GM12878 (cell line): ENCODE measurements around the gene ZDHHC17. TPM values are rescaled to one million over a fixed set of nuclear protein-coding genes. Genes with fewer than 3 reads are reported as not detected.

ENCODE experiments used
- ATAC-seq: fragments of 200-7000 bp; cut with Tn5 transposase; 3 replicates; pipeline ENCODE4 v1.9.1; 2020; ENCODE audit warnings: mild to moderate bottlenecking, moderate library complexity
- BruUV-seq: library from RNA; stranded (reverse); fragments of 400-500 nt; replicated peaks from 2 replicates; lab custom pipeline; 2021; lab: Mats Ljungman, UMichigan
- CTCF ChIA-PET: fragments of 300-600 bp; sonication (Branson Sonifier 250); formaldehyde crosslinking; extraction: SDS; loops from one replicate; lab custom pipeline; 2021; ENCODE audit warnings: inconsistent platforms; lab: Yijun Ruan, JAX
- POLR2A ChIA-PET: fragments of 350-600 bp; formaldehyde crosslinking; extraction: SDS; loops from one replicate; lab custom pipeline; 2021; ENCODE audit warnings: inconsistent platforms; lab: Charles Lee
- RAD21 ChIA-PET: fragments of 300-600 bp; sonication (Branson Sonifier 250); formaldehyde crosslinking; loops from one replicate; lab custom pipeline; 2023; ENCODE audit warnings: antibody characterized with exemption; ENCODE audit not compliant: unreplicated experiment; lab: Charles Lee
- SMC1A ChIA-PET: fragments of 300-600 bp; sonication (Branson Sonifier 250); formaldehyde crosslinking; loops from one replicate; lab custom pipeline; 2023; ENCODE audit not compliant: unreplicated experiment, uncharacterized antibody; lab: Charles Lee
- DNase-seq: peaks from one replicate; pipeline ENCODE4 v3.0.0-alpha.2; 2011; ENCODE audit warnings: low read depth, low spot score
- FAIRE-seq: peaks from 3 replicates; lab custom pipeline; 2011; peaks lifted over from hg19 to GRCh38; lab: Jason Lieb, UNC
- H2AFZ ChIP-seq: 2 replicates; pipeline ENCODE4 v1.6.0; 2011; ENCODE audit warnings: low read depth, low read length, control low read depth; ENCODE audit not compliant: control insufficient read depth
- H3K27ac ChIP-seq: 2 replicates; pipeline ENCODE4 v1.5.1; 2011; ENCODE audit warnings: control low read depth; ENCODE audit not compliant: control insufficient read depth, insufficient read depth
- H3K27me3 ChIP-seq, 2 experiments: replicated peaks in 1 of 2; 2 replicates each; pipeline versions ENCODE4 v1.6.0 to v1.6.1; 2011; ENCODE audit warnings: low read length in 1 of 2; ENCODE audit not compliant: control insufficient read depth in 2 of 2, insufficient read depth in 2 of 2
- H3K36me3 ChIP-seq, 2 experiments: 2 replicates each; pipeline ENCODE4 v1.5.1; 2011; ENCODE audit warnings: low read length in 1 of 2; ENCODE audit not compliant: control insufficient read depth in 2 of 2, insufficient read depth in 2 of 2
- H3K4me1 ChIP-seq: 2 replicates; pipeline ENCODE4 v1.6.1; 2011; ENCODE audit warnings: mild to moderate bottlenecking, low read length, moderate library complexity, mixed read lengths; ENCODE audit not compliant: control insufficient read depth, insufficient read depth
- H3K4me2 ChIP-seq: 2 replicates; pipeline ENCODE4 v1.6.0; 2011; ENCODE audit warnings: control low read depth; ENCODE audit not compliant: control insufficient read depth, insufficient read depth
- H3K4me3 ChIP-seq: fragments of 200-600 bp; sonication (generic); 2 replicates; pipeline ENCODE4 v1.5.1; 2016
- H3K79me2 ChIP-seq: 2 replicates; pipeline ENCODE4 v1.6.0; 2011; ENCODE audit warnings: low read length; ENCODE audit not compliant: control insufficient read depth, insufficient read depth
- H3K9ac ChIP-seq: 2 replicates; pipeline ENCODE4 v1.8.0; 2011; ENCODE audit warnings: low read length, control low read depth, mixed read lengths; ENCODE audit not compliant: control insufficient read depth, insufficient read depth
- H3K9me3 ChIP-seq: replicated peaks from 3 replicates; pipeline ENCODE4 v1.5.1; 2011; ENCODE audit warnings: mild to moderate bottlenecking, low read length; ENCODE audit not compliant: control insufficient read depth, insufficient read depth
- H4K20me1 ChIP-seq: 2 replicates; pipeline ENCODE4 v1.6.0; 2011; ENCODE audit not compliant: control insufficient read depth, insufficient read depth
- BCL11A ChIP-seq: IDR thresholded peaks from 2 replicates; pipeline ENCODE4 v1.6.1; 2011; ENCODE audit warnings: low read depth, low read length
- CEBPB ChIP-seq, 2 experiments: fragments of 150-350 bp in 1 of 2; IDR thresholded peaks; 2 replicates each; pipeline ENCODE4 v1.6.1; 2012 to 2014; ENCODE audit warnings: low read depth in 2 of 2, low read length in 2 of 2, borderline replicate concordance in 1 of 2, inconsistent platforms in 1 of 2
- HDGF ChIP-seq: fragments of 450-650 bp; IDR thresholded peaks from 2 replicates; pipeline ENCODE4 v1.6.1; 2016; ENCODE audit warnings: antibody characterized with exemption
- NR2C1 ChIP-seq: fragments of 450-650 bp; IDR thresholded peaks from 2 replicates; pipeline ENCODE4 v1.6.1; 2017; ENCODE audit warnings: antibody characterized with exemption, mild to moderate bottlenecking, moderate library complexity
- PAX5 ChIP-seq: IDR thresholded peaks from 2 replicates; pipeline ENCODE4 v1.6.1; 2011; ENCODE audit warnings: low read depth, low read length, borderline replicate concordance
- ZNF274 ChIP-seq: IDR thresholded peaks from one replicate; pipeline ENCODE4 v1.8.0; 2011; ENCODE audit not compliant: insufficient read length, insufficient read depth
- WGBS: methylation state at CpG from one replicate; pipeline ENCODE4 v1.1.6; 2016; ENCODE audit warnings: low lambda C conversion rate; ENCODE audit not compliant: insufficient replicate concordance, insufficient coverage; ENCODE audit errors: missing lambda C conversion rate; 5-methylcytosine and 5-hydroxymethylcytosine counted together
- in situ Hi-C: fragments of 300-500 bp; cut with MboI; formaldehyde crosslinking; loops from 9 replicates; pipeline ENCODE4 v1.14.3; 2018; ENCODE audit warnings: mixed read lengths
- intact Hi-C: fragments of 100-400 bp; cut with micrococcal nuclease; formaldehyde crosslinking; loops from one replicate; pipeline ENCODE4 v1.14.2; 2022; ENCODE audit not compliant: unreplicated experiment
- polyA plus RNA-seq, 11 experiments: library from polyadenylated mRNA; depleted of rRNA in 4 of 11; unstranded in 6 of 11; stranded (reverse) in 5 of 11; fragments of >200 nt; fragmentation: Nextera tagmentation in 4 of 11; fragmentation: Illumina TruSeq in 1 of 11; extraction: Ambion mirVana in 4 of 11; extraction: Trizol in 1 of 11; gene quantifications; 1 replicate in 1 of 11; 2 replicates in 10 of 11; pipeline versions ENCODE4 v1.2.1 to v1.2.3, GENCODE V29; 2011 to 2016; ENCODE audit warnings: inconsistent platforms in 2 of 11, missing spikeins in 2 of 11, low read depth in 1 of 11
- total RNA-seq, 4 experiments: library from RNA; depleted of rRNA in 3 of 4; stranded (reverse); fragments of >200 nt in 3 of 4; fragmentation: Illumina TruSeq in 1 of 4; extraction: Trizol in 1 of 4; gene quantifications; 2 replicates each; pipeline versions ENCODE4 v1.2.1 to v1.2.3, GENCODE V29; 2013 to 2021
- TF ChIP-seq, protein P1 (sequence below): IDR thresholded peaks from 2 replicates; pipeline ENCODE4 v1.6.1; 2012; ENCODE audit warnings: low read length, inconsistent platforms
- TF ChIP-seq, protein P2 (sequence below): IDR thresholded peaks from 2 replicates; pipeline ENCODE4 v1.6.1; 2012; ENCODE audit warnings: mild to moderate bottlenecking, low read depth, low read length
- TF ChIP-seq, protein P3 (sequence below): fragments of 450-650 bp; IDR thresholded peaks from 2 replicates; pipeline ENCODE4 v1.6.1; 2018; ENCODE audit warnings: mild to moderate bottlenecking, low read depth, moderate library complexity; ENCODE audit not compliant: partially characterized antibody
- TF ChIP-seq, protein P4 (sequence below): fragments of 450-650 bp; IDR thresholded peaks from 2 replicates; pipeline ENCODE4 v1.6.1; 2017; ENCODE audit warnings: mild to moderate bottlenecking

The ZDHHC17 gene
- total and polyA plus RNA-seq, 10 of the 15 experiments (the other 5 are each of a cell fraction or from before 2014, with no cell fraction given), result 4.3 to 50.0 (median 19.3) TPM

DNA sequence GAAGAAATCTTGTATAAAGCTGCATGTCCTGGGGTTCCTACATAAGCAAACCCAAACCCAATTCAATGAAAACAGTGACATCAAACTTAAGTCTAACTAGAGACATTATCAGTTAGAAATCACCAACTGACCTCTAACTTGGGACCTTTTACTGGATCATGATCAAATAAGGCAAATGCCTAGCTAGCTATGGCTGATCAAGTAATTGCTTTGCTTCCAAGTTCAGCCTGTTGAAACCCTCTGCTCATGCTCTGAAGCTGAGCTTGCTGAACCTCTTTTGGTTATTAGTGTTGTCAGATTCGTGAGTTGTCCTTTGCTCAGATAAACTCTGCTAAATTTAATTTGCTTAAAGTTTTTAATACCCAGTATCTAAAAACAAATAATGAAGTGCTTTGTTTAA lies 28.9 kb downstream of the ZDHHC17 start:
- SMC1A ChIA-PET, result interaction anchor here (1.0 to 1.7 kb wide), 10 partner anchors 11 to 257 kb away, joined by 3 to 6 read pairs (median 3); no protein-coding TSS in a partner anchor
- POLR2A ChIA-PET, result no interaction called here
- CTCF ChIA-PET, result interaction anchor here (0.9 to 6.0 kb wide), 12 partner anchors 10 to 218 kb away, joined by 3 to 118 read pairs (median 18); no protein-coding TSS in a partner anchor
- Histone ChIP-seq H3K4me2 (no peak overlapping the region), H3K4me1 (no peaks in the 10 kb centered on the region), H3K27ac (no peak overlapping the region), H3K4me3 (no peak overlapping the region), H2AFZ (no peak overlapping the region), H3K36me3 (no peaks in the 10 kb centered on the region), H3K27me3 (no peaks in the 10 kb centered on the region), H3K9ac (no peak overlapping the region), H4K20me1 (peaks cover 3% of the 10 kb centered on the region; the same call in 1 of the 2 replicates), H3K9me3 (no peaks in the 10 kb centered on the region; the same call in 2 of the 3 replicates), H3K79me2 (peaks cover 4% of the 10 kb centered on the region)
- FAIRE-seq (no peak), DNase-seq (no peak), ATAC-seq (no peak)
- no TSS peak for BruUV-seq
- WGBS, result 100% methylated on average over 1 of the region's 1 CpG
- intact Hi-C loops, result loop anchor here (5.0 to 10.0 kb wide), 2 partner anchors 134 to 222 kb away; no protein-coding TSS in a partner anchor
- RAD21 ChIA-PET, result interaction anchor here (0.9 to 4.6 kb wide), 5 partner anchors 78 to 206 kb away, joined by 3 to 21 read pairs (median 3); no protein-coding TSS in a partner anchor
- in situ Hi-C loops, result loop anchor here (5.0 kb wide), 1 partner anchor 171 kb away; no protein-coding TSS in a partner anchor
- TF ChIP-seq HDGF, result no peak
- TF ChIP-seq, protein P1, sequence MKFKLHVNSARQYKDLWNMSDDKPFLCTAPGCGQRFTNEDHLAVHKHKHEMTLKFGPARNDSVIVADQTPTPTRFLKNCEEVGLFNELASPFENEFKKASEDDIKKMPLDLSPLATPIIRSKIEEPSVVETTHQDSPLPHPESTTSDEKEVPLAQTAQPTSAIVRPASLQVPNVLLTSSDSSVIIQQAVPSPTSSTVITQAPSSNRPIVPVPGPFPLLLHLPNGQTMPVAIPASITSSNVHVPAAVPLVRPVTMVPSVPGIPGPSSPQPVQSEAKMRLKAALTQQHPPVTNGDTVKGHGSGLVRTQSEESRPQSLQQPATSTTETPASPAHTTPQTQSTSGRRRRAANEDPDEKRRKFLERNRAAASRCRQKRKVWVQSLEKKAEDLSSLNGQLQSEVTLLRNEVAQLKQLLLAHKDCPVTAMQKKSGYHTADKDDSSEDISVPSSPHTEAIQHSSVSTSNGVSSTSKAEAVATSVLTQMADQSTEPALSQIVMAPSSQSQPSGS, result no peak
- TF ChIP-seq, protein P2, sequence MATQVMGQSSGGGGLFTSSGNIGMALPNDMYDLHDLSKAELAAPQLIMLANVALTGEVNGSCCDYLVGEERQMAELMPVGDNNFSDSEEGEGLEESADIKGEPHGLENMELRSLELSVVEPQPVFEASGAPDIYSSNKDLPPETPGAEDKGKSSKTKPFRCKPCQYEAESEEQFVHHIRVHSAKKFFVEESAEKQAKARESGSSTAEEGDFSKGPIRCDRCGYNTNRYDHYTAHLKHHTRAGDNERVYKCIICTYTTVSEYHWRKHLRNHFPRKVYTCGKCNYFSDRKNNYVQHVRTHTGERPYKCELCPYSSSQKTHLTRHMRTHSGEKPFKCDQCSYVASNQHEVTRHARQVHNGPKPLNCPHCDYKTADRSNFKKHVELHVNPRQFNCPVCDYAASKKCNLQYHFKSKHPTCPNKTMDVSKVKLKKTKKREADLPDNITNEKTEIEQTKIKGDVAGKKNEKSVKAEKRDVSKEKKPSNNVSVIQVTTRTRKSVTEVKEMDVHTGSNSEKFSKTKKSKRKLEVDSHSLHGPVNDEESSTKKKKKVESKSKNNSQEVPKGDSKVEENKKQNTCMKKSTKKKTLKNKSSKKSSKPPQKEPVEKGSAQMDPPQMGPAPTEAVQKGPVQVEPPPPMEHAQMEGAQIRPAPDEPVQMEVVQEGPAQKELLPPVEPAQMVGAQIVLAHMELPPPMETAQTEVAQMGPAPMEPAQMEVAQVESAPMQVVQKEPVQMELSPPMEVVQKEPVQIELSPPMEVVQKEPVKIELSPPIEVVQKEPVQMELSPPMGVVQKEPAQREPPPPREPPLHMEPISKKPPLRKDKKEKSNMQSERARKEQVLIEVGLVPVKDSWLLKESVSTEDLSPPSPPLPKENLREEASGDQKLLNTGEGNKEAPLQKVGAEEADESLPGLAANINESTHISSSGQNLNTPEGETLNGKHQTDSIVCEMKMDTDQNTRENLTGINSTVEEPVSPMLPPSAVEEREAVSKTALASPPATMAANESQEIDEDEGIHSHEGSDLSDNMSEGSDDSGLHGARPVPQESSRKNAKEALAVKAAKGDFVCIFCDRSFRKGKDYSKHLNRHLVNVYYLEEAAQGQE, result no peak
- no peak for TF ChIP-seq BCL11A
- no peak for TF ChIP-seq CEBPB (IDR thresholded peaks at IDR 0.05; ENCODE audit: borderline replicate concordance in 1 of 2, low read depth in 2 of 2, low read length in 2 of 2)
- TF ChIP-seq, protein P3, sequence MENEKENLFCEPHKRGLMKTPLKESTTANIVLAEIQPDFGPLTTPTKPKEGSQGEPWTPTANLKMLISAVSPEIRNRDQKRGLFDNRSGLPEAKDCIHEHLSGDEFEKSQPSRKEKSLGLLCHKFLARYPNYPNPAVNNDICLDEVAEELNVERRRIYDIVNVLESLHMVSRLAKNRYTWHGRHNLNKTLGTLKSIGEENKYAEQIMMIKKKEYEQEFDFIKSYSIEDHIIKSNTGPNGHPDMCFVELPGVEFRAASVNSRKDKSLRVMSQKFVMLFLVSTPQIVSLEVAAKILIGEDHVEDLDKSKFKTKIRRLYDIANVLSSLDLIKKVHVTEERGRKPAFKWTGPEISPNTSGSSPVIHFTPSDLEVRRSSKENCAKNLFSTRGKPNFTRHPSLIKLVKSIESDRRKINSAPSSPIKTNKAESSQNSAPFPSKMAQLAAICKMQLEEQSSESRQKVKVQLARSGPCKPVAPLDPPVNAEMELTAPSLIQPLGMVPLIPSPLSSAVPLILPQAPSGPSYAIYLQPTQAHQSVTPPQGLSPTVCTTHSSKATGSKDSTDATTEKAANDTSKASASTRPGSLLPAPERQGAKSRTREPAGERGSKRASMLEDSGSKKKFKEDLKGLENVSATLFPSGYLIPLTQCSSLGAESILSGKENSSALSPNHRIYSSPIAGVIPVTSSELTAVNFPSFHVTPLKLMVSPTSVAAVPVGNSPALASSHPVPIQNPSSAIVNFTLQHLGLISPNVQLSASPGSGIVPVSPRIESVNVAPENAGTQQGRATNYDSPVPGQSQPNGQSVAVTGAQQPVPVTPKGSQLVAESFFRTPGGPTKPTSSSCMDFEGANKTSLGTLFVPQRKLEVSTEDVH, result no peak
- TF ChIP-seq PAX5, result no peak
- no peak for TF ChIP-seq NR2C1
- no peak for TF ChIP-seq ZNF274
- TF ChIP-seq, protein P4, sequence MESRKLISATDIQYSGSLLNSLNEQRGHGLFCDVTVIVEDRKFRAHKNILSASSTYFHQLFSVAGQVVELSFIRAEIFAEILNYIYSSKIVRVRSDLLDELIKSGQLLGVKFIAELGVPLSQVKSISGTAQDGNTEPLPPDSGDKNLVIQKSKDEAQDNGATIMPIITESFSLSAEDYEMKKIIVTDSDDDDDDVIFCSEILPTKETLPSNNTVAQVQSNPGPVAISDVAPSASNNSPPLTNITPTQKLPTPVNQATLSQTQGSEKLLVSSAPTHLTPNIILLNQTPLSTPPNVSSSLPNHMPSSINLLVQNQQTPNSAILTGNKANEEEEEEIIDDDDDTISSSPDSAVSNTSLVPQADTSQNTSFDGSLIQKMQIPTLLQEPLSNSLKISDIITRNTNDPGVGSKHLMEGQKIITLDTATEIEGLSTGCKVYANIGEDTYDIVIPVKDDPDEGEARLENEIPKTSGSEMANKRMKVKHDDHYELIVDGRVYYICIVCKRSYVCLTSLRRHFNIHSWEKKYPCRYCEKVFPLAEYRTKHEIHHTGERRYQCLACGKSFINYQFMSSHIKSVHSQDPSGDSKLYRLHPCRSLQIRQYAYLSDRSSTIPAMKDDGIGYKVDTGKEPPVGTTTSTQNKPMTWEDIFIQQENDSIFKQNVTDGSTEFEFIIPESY, result no peak
